KMS-11 (cell line): Measurements from ENCODE around the gene PRR29.

Experiments
- H2AFZ ChIP-seq: fragments of 200-600 bp; sonication (generic); 2 replicates; pipeline ENCODE4 v1.6.1; 2016; ENCODE audit warnings: antibody characterized with exemption, mixed run types, low read depth
- H3K27ac ChIP-seq: fragments of 200-600 bp; sonication (generic); 2 replicates; pipeline ENCODE4 v1.6.1; 2016; ENCODE audit warnings: mild to moderate bottlenecking, mixed run types
- H3K27me3 ChIP-seq: fragments of 200-600 bp; sonication (generic); 2 replicates; pipeline ENCODE4 v1.6.1; 2017; ENCODE audit warnings: mild to moderate bottlenecking, low read depth, mixed run types, moderate library complexity; ENCODE audit not compliant: insufficient read depth
- H3K36me3 ChIP-seq: fragments of 200-600 bp; sonication (generic); 2 replicates; pipeline ENCODE4 v1.6.1; 2017; ENCODE audit warnings: mild to moderate bottlenecking, mixed run types; ENCODE audit not compliant: insufficient read depth
- H3K4me1 ChIP-seq: fragments of 200-600 bp; sonication (generic); 2 replicates; pipeline ENCODE4 v1.6.1; 2016; ENCODE audit warnings: mild to moderate bottlenecking, low read depth, mixed run types; ENCODE audit not compliant: poor library complexity, severe bottlenecking
- H3K4me2 ChIP-seq: fragments of 200-600 bp; sonication (generic); 2 replicates; pipeline ENCODE4 v1.7.0; 2016; ENCODE audit warnings: mild to moderate bottlenecking, mixed run types
- H3K4me3 ChIP-seq: fragments of 200-600 bp; sonication (generic); IDR thresholded peaks from 2 replicates; pipeline ENCODE4 v1.6.1; 2017; ENCODE audit warnings: low read depth, low read length, mixed read lengths; ENCODE audit not compliant: insufficient read depth
- H3K79me2 ChIP-seq: fragments of 200-600 bp; sonication (generic); 2 replicates; pipeline ENCODE4 v1.6.1; 2016; ENCODE audit warnings: low read depth, mixed run types; ENCODE audit not compliant: insufficient read depth
- H3K9ac ChIP-seq: fragments of 200-600 bp; sonication (generic); 2 replicates; pipeline ENCODE4 v1.6.1; 2016; ENCODE audit warnings: mild to moderate bottlenecking, mixed run types
- H4K20me1 ChIP-seq: fragments of 200-600 bp; sonication (generic); 2 replicates; pipeline ENCODE4 v1.6.1; 2016; ENCODE audit warnings: mild to moderate bottlenecking, mixed run types; ENCODE audit not compliant: insufficient read depth
- CTCF ChIP-seq: fragments of 200-600 bp; sonication (generic); conservative IDR thresholded peaks from 2 replicates; pipeline ENCODE4 v1.6.1; 2017; ENCODE audit warnings: low read depth, mild to moderate bottlenecking, antibody characterized with exemption, low read length, moderate library complexity, mixed read lengths

PRR29 gene

GRCh38 chr17:63954402-63955063, 43.6 kb upstream of the PRR29 start:
- Histone ChIP-seq H3K9ac (no peak overlapping the region), H3K79me2 (no peaks in the 10 kb centered on the region), H3K36me3 (no peaks in the 10 kb centered on the region), H2AFZ (no peak overlapping the region), H3K4me2 (no peak overlapping the region), H3K4me1 (no peaks in the 10 kb centered on the region), H3K27me3 (peaks cover 6% of the 10 kb centered on the region; the same call in 1 of the 2 replicates), H3K27ac (no peak overlapping the region), H3K4me3 (no peak overlapping the region), H4K20me1 (no peaks in the 10 kb centered on the region)
- no peak for TF ChIP-seq CTCF

- Histone ChIP-seq H3K4me3 (no peak overlapping the region), H3K27ac (no peak overlapping the region), H3K4me2 (no peak overlapping the region), H3K9ac (no peak overlapping the region), H4K20me1 (no peaks in the 10 kb centered on the region), H2AFZ (no peak overlapping the region), H3K36me3 (no peaks in the 10 kb centered on the region), H3K79me2 (no peaks in the 10 kb centered on the region), H3K27me3 (0 out of 2 replicates have a peak, but pooled peaks cover 6% of the 10 kb centered on the region), H3K4me1 (no peaks in the 10 kb centered on the region)
- no peak for TF ChIP-seq CTCF
Observed at GRCh38 chr17:63955232-63955631, 42.9 kb upstream of the PRR29 start.

DNA sequence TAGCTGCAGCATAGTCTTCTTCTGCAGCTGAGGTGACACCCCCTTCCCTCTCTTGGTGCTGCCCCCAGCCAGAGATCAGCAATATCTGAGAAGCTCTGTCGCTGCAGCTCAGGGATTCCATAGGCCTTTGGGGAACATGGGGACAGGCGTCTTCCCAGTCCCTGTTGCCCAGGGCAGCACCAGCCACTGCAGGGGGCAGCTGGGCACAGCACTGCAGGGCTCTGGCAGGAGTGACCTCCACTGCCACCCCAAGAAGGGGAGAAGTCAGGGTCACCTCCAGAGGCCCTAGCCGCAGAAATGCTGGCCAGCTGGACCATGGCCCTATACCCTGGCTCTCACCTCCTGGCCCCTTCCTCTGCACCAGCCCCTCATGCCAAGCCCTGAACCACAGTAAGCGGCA, 42.4 kb upstream of the PRR29 start:
- Histone ChIP-seq H3K36me3 (no peaks in the 10 kb centered on the region), H4K20me1 (no peaks in the 10 kb centered on the region), H3K4me1 (no peaks in the 10 kb centered on the region), H3K79me2 (no peaks in the 10 kb centered on the region), H2AFZ (no peak overlapping the region), H3K27me3 (0 out of 2 replicates have a peak, but pooled peaks cover 3% of the 10 kb centered on the region), H3K4me3 (no peak overlapping the region), H3K27ac (no peak overlapping the region), H3K9ac (no peak overlapping the region), H3K4me2 (no peak overlapping the region)
- TF ChIP-seq CTCF = no peak

- no peak for TF ChIP-seq CTCF
- no peak overlapping the region for H3K4me3 ChIP-seq
- no peaks in the 10 kb centered on the region for H3K79me2 ChIP-seq
- H2AFZ ChIP-seq = no peak overlapping the region
- H3K4me2 ChIP-seq = no peak overlapping the region
- no peak overlapping the region for H3K27ac ChIP-seq
- no peaks in the 10 kb centered on the region for H3K27me3 ChIP-seq
- H3K4me1 ChIP-seq = no peaks in the 10 kb centered on the region
- no peak overlapping the region for H3K9ac ChIP-seq
- no peaks in the 10 kb centered on the region for H3K36me3 ChIP-seq
- H4K20me1 ChIP-seq = no peaks in the 10 kb centered on the region
Observed at GRCh38 chr17:63956296-63956920, 41.7 kb upstream of the PRR29 start.
